ENCODE measurements around the gene CNTNAP4. TPM values are rescaled to one million over a fixed set of nuclear protein-coding genes. Genes with fewer than 3 reads are reported as not detected.

CNTNAP4 gene
- polyA plus RNA-seq, 3 donors = not detected

DNA sequence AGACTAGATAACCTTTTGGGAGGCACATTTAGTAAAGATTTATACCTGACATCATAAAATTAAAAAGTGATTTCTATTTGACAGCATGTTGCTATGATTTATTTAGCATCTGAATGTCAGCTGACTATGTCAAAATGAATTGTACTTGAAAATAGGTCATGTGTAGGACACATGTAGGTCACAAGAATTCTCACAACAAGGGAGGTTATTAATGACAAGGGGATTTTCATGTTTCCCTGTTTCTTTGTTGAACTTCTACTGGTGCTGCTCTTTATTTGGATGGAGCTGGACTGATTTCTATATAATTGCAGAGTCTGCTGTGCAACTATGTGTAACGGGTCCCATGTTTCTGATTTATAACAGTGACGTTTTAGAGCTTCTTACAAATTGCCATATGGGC is 144.4 kb downstream of the CNTNAP4 start:
- no peak for TF ChIP-seq CTCF (IDR thresholded peaks at IDR 0.05)
- H3K4me1 ChIP-seq (ENCODE audit: control insufficient read depth in 1 of 2, insufficient read depth in 2 of 2, low read length in 2 of 2) = no peaks in the 10 kb centered on the region
- Mint-ChIP-seq H3K27ac (no peak overlapping the region), H3K9me3 (peaks cover 0 to 10% (median 0%) of the 10 kb centered on the region in 7 donors), H3K36me3 (no peaks in the 10 kb centered on the region), H3K4me3 (no peak overlapping the region), H3K27me3 (ENCODE audit: low read depth in 3 of 3) (no peaks in the 10 kb centered on the region), H3K4me1 (no peaks in the 10 kb centered on the region)
- no peak for DNase-seq
- H3K9ac ChIP-seq (ENCODE audit: insufficient read depth, low read length, poor library complexity, severe bottlenecking) = no peak overlapping the region
- H3K4me3 ChIP-seq (replicated peaks in 1 of 3; ENCODE audit: low read depth in 2 of 3, low read length in 3 of 3) = no peak overlapping the region
- intact Hi-C loops (cut with micrococcal nuclease) = no loop called here
- no peaks in the 10 kb centered on the region for H4K20me1 ChIP-seq (ENCODE audit: insufficient read depth, low read length)
- H3K36me3 ChIP-seq (replicated peaks in 1 of 2; ENCODE audit: control insufficient read depth in 1 of 2, insufficient read depth in 2 of 2, low read length in 2 of 2) = no peaks in the 10 kb centered on the region
- no peak overlapping the region for H2AFZ ChIP-seq (ENCODE audit: insufficient read depth, low read depth, low read length, poor library complexity, severe bottlenecking)
- no peak overlapping the region for H3K4me2 ChIP-seq (replicated peaks; ENCODE audit: extremely low read depth, low read length, poor library complexity, severe bottlenecking)
- H3K27me3 ChIP-seq (ENCODE audit: control insufficient read depth in 2 of 2, insufficient read depth in 2 of 2, low read length in 2 of 2) = no peaks in the 10 kb centered on the region
- WGBS (ENCODE audit: insufficient coverage) = no CpG with 5 or more reads among the region's 2 CpGs
- H3K27ac ChIP-seq (ENCODE audit: low read depth in 1 of 2, low read length in 2 of 2) = no peak overlapping the region
- H3K79me2 ChIP-seq (ENCODE audit: insufficient read depth, low read length) = no peaks in the 10 kb centered on the region
- no peaks in the 10 kb centered on the region for H3K9me3 ChIP-seq (replicated peaks in 1 of 2; ENCODE audit: control insufficient read depth in 1 of 2, insufficient read depth in 1 of 2, low read length in 2 of 2)

GRCh38 chr16:76428858-76429257 is 151.7 kb downstream of the CNTNAP4 start:
- H3K36me3 ChIP-seq (replicated peaks in 1 of 2; ENCODE audit: control insufficient read depth in 1 of 2, insufficient read depth in 2 of 2, low read length in 2 of 2) = no peaks in the 10 kb centered on the region
- no peak overlapping the region for H3K27ac ChIP-seq (ENCODE audit: low read depth in 1 of 2, low read length in 2 of 2)
- H2AFZ ChIP-seq (ENCODE audit: insufficient read depth, low read depth, low read length, poor library complexity, severe bottlenecking) = no peak overlapping the region
- WGBS (ENCODE audit: insufficient coverage) = 100% methylated on average over 1 of the region's 5 CpGs
- H3K4me2 ChIP-seq (replicated peaks; ENCODE audit: extremely low read depth, low read length, poor library complexity, severe bottlenecking) = no peak overlapping the region
- no peak overlapping the region for H3K9ac ChIP-seq (ENCODE audit: insufficient read depth, low read length, poor library complexity, severe bottlenecking)
- Mint-ChIP-seq H3K9me3 (peaks cover 0 to 7% (median 0%) of the 10 kb centered on the region in 7 donors), H3K27ac (no peak overlapping the region), H3K27me3 (ENCODE audit: low read depth in 3 of 3) (peaks cover 0 to 2% (median 0%) of the 10 kb centered on the region in 3 donors), H3K4me1 (no peaks in the 10 kb centered on the region), H3K36me3 (no peaks in the 10 kb centered on the region), H3K4me3 (no peak overlapping the region)
- intact Hi-C loops (cut with micrococcal nuclease) = no loop called here
- no peaks in the 10 kb centered on the region for H3K79me2 ChIP-seq (ENCODE audit: insufficient read depth, low read length)
- no peaks in the 10 kb centered on the region for H3K27me3 ChIP-seq (ENCODE audit: control insufficient read depth in 2 of 2, insufficient read depth in 2 of 2, low read length in 2 of 2)
- no peak for DNase-seq
- H3K4me3 ChIP-seq (replicated peaks in 1 of 3; ENCODE audit: low read depth in 2 of 3, low read length in 3 of 3) = no peak overlapping the region
- no peaks in the 10 kb centered on the region for H3K9me3 ChIP-seq (replicated peaks in 1 of 2; ENCODE audit: control insufficient read depth in 1 of 2, insufficient read depth in 1 of 2, low read length in 2 of 2)
- no peaks in the 10 kb centered on the region for H3K4me1 ChIP-seq (ENCODE audit: control insufficient read depth in 1 of 2, insufficient read depth in 2 of 2, low read length in 2 of 2)
- no peaks in the 10 kb centered on the region for H4K20me1 ChIP-seq (ENCODE audit: insufficient read depth, low read length)
- no peak for TF ChIP-seq CTCF (IDR thresholded peaks at IDR 0.05)

Data from CD14-positive monocyte (primary cell).